Measurements from ENCODE around the gene CDC42BPA.
A peak's percentile ranks its signal among the peaks of the same experiment; 100 is the strongest.
"Not testable (repeated sequence)": the region's sequence is repeated elsewhere in the genome, so short reads cannot be mapped to it uniquely, and the experiment has no call there.

The CDC42BPA gene

DNA sequence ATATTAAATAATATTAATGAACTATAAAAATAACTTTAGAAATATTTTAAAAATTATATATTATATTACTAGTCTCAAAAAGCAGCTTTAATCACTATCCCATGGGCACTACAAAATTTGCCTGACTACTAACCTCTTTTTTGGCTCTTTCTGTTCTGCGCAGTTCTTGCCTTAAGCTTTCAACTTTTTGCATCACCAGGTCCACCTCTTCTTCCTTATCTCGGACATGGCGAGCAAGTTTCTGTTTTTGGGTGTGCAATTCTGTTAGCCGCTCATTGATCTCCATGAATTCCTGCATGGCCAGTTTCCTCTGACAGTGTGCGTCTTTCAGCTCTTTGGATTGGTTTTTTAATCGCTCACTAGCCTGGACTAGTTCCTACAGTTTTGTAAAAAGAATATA lies 205.8 kb downstream of the CDC42BPA start:
- DNase-seq, result no peak

DNA sequence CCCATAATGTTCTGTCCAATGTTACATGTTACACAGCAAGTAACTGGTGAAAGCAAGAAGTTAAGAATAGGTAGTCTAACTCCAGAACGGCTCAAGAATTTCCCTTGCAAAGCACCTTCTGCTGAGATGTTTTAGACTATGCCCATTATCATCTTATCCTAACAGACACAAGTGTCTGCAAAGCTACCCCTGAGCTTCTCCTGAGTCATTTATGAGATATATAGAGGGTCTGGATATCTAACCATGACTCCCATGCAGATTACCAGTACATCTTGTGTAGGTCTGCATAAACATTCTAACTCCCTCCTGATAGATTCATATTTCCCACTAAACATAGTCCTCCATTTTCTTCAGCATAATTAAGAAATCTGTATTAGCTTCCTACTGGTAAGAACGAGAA lies 206.5 kb downstream of the CDC42BPA start:
- no peak for DNase-seq

DNA sequence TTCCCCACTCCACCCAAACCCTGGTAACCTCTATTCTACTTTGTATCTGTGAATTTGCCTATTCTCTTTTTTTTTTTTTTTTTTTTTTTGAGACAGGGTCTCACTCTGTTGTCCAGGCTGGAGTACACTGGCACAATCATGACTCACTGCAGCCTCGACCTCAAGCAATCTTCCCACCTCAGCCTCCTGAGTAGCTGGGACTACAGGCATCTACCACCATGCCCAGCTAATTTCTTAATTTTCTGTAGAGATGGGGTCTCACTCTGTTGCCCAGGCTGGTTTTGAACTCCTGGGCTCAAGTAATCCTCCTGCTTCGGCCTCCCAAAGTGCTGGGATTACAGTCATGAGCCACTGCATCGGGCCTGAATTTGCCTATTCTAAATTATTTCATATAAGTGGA lies 213.0 kb downstream of the CDC42BPA start:
- DNase-seq, result not testable (repeated sequence)

DNA sequence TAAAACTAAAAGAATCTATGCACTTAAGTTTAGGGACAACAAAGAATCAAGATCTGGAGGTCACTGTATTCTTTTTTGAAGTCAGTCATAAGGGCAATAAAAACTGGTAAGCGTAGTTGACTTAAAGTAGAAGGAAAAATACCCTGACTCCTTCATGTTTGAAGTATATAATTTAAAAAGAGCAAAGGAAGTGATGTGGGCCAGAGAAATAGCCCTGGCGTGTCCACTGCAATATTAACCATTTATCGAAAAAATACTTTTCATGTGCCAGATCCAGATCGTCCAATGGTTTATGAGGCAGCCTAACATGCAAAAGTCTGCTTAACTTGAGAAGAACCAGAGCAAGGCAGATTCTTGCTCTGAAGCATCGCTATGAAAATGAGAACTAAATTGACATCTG lies 216.2 kb downstream of the CDC42BPA start:
- DNase-seq, result no peak

DNA sequence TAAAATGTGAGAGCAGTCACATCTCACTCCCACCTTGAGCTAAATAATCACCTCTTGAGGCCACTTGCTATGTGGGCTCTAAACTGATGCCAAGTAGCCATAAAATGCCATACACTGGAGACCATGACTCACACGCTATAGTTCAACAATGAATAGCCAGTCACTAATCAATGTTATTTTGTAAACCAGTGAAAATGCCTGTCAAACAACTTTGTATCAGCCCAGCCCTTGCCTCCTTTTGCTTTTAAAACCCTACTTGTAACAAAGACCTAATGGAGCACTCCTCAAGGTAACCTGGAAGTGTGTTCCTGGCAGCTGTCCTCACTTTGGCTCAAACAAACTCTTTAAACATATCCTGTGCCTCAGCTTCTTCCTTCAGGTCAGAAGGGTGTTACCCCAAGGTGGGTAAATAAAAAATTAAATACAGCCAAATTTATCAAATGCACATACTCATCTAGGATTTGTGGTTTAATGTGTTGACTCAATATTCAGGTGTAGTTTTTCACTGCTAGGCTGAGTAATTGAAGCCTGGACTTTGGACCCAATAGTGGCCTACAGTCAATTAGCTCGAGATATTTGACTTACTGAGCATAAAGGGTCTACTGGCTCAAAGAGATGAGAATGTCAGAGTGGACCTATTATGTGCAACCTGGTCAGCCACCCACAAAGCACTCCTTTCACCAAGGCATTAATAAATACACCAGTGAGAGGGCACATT lies 223.9 kb downstream of the CDC42BPA start:
- DNase-seq, result no peak

DNA sequence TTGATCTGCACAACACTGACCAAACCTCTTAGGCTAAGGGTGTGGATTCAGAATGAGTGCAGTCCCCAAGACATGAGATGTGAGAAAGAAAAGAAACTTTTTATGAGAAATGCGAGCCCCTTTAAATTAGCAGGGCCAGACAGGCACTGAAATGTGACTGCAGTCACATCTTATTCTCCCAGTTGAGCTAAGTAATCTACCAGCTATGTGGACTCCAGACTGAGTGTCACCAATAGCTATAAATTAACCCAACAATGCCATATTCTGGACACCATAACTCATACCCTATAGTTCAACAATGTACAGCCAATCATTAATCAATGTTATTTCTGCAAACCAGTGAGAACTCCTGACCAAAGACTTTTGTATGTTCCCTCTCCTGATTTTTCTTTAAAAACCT lies 225.0 kb downstream of the CDC42BPA start:
- no peak for DNase-seq

DNA sequence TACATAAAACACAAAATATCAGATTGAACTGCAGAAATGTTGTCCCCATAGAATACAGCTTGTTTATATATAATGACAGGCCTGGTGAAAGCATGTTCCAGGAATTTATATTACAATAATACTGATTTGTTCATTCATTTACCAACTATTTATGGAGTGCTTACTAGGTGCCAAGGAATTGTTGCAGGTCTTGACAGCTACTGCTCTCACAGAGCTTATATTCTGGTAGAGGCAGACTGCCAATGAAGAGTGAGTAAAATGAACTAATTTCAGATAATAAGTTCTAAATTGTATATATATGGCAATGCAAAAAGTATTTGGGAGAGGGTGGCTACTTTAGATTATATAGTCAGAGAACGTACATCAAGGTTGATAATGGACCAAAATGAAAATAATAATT lies 226.2 kb downstream of the CDC42BPA start:
- DNase-seq, result no peak

DNA sequence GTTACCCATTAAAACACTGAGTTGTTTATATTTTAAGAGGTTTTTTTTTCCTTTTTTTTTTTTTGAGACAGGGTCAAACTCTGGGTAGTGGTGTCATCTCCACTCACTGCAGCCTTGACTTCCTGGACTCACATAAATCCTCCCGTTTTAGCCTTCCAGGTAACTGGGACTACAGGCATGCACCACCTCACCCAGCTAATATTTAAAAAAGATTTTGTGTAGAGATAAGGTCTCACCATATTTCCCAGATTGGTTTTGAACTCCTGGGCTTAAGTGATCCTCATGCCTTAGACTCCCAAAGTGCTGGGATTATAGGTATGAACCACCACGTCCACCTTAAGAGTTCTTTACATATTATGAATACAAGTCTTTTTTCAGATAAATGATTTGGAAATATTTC lies 231.7 kb downstream of the CDC42BPA start:
- DNase-seq, result no peak

DNA sequence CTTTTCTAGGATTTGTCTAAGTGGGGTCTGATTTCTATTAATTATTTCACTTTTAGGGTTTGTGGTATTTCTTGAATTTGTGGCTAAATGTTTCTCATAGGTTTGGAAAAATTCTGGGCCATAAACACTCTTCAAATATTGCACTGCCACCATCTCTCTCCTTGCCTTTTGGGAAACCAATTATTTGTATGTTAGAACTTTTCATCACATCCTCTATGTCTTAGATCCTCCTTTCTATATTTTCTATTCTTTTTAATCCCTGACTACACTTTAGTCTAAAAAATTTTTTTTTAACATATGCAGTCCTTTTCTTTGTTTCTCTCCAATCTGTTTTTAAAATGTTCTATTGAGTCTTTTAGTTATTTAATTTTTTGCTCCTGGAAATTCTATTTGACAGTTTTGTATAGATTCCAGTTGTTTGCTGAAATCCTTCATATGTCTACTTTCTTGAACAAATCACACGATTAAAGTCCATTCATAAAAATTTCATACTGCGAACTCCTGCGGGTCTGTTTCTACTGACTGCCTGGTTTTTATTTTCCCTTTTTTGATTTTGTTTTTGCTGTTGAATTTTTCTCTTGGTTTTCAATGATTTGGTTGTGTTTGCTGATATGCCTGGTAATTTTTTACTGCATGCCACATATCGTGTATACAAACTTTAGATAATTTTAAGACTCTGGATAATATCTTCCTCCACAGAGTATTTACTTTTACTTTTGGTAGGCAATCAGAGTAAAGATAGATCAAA lies 235.1 kb downstream of the CDC42BPA start:
- no peak for DNase-seq

DNA sequence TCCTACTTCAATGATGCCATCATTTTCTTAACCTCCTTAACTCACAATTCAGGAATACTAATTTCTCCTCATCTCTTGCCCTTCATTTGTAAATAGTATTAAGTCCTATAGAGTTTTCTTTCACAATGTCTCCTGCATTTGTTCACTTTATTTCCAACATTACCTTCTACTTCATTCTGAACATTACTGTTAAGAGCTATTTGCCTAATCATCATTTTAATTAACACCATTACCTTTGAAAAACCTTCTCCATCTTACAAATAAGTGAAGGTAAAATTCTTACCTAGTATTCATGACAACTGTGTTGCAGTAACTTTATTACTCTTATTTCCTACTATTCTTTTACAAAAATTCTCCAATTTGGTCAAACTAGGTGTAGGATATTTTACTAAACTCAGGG lies 240.5 kb downstream of the CDC42BPA start:
- no peak for DNase-seq

DNA sequence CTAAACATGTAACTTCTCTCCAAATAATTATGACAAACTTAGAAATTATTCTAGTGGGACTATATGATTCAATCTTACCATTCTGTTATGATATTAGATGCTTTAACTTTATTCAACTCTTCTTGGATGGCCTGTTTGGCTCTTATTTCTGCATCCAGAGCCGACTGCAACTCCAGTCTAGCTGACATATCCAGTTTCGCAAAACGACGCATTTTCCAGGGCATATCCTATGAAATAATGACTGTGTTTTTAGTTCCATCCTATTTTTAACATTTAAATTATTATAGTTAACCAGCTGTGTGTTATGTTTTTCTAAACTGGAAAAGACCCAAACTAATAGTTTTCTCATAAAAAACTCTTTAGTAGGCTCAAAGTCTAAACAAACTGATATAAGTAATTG lies 244.5 kb downstream of the CDC42BPA start:
- DNase-seq, result no peak

DNA sequence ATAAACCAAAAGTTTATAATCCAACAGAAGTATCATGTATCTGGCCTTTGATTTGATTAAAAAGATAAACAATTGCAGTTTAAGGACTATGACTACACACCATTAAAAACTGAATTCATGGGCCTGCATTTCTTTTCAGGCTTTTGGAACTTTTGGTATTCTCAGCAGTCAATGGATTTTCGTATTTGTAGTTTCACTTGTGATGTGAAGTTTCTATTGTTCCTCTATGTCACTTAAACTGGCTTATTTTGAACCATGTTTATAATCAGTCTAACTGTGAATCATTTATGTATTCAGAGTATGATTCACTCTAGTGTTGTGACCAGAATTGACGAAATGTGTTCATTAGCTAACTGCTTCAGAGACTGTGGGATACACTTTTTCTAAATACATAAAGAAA lies 245.3 kb downstream of the CDC42BPA start:
- DNase-seq, result no peak

DNA sequence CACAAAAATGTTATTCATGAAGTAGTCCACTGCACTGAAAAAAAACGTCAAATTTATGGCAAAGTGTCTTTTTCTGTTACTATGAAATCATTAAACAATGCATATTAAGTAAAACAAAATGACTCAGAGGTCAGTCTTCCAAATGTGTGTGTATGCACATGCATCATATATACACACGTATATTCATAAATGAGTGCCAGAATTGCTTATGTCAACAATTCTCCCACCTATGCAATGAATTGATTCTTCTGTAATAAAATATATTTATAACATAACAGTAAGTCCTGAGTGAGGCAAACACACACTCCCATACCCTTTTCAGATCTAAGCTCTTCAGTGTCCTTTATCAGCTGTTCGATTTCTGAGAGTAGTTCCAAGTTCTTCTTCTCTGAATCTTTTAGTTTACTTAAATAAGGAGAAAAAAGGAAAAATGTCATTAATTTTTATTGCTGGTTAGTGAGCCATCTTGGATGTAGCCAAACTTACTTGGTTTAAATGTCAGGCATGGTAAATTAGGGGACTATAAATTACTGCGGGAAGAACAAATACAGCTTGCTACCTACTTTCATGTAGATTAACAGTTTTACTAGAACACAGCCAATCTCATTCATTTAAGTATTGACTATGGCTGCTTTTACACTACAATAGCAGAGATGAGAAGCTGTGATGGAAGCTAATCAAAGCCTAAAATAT lies 246.3 kb downstream of the CDC42BPA start:
- no peak for DNase-seq

DNA sequence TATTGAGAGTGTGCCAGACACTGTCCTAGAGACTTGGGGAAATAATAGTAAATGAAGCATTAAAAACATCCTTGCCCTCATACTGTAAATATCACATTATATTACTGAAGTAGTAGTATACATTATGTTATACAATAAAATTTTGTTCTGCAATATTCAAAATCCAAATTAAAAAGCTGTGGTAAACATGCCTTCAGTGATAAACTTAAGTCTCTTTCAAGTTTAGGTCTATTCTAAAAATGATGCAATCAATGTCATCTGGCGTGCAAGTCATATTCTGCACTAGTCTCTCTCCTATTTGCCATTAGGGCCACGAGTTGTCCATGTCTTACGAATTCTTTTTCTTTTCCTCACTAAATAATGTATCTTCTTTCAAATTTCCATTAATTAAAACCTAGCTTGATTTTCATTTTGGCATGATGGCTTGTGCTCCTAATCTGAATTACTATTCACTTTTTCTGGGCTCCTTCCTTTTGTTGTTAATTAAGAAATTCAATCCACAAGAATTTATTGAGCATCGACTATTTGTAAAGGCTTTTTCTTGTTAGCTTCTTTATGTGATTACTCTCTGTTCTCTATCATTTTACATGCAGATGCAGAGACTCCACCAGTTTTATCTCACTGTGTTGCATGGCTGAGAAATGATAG lies 247.5 kb downstream of the CDC42BPA start:
- no peak for DNase-seq

DNA sequence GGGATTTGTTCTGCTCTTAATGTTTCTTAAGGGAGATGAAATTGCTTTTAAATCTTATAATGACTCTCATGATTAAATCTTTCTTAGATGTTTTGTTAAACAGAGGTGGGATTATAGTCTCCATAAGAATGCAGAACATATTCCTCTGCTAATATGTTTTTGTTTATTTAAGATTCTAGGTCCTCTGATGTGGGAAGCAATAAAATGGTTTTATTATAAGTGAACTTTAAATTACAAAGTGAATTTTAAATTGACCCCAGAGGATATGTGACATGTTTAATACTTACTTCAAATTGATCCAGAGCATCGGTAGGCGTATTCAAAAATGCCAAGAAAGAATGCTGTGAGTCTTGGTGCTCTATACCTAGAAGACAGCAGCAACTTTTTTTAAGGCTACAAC lies 248.8 kb downstream of the CDC42BPA start:
- DNase-seq, result no peak

DNA sequence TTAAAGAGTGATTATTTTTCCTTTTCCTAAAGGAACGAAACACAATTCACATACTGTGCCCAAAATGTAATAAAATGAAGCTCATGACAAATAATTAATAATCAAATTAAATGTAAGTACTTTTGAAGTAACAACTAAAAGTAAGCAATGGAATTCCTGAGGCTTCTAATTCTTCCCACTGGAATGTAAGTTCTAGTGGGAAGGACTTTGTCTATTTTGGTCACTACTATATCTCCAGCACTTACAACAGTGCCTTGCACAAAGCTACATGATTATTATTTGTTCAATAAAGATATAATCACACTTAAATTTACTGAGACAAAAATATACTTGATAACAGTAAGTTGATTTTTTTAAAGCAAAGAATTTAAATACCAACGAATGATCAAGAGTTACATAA lies 249.4 kb downstream of the CDC42BPA start:
- DNase-seq, result no peak

DNA sequence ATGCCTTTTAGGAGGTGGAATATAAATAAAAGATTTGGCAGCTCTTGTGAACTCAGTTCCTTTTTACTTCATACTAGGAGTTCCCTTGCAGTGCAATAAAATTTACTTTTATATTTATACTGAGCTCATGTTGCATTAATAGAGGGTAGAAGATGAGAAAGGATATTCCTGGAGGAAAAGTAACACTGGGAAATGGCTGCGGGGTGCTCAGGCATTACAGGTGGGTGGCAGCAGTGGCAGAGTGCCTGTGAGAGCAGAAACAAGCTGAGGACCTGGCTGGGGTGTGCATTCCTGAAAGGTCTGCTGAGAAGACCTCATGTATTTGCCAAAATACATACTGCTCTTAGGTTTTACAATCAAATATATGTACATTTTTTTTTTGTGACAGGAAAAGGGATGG lies 251.3 kb downstream of the CDC42BPA start:
- no peak for DNase-seq

DNA sequence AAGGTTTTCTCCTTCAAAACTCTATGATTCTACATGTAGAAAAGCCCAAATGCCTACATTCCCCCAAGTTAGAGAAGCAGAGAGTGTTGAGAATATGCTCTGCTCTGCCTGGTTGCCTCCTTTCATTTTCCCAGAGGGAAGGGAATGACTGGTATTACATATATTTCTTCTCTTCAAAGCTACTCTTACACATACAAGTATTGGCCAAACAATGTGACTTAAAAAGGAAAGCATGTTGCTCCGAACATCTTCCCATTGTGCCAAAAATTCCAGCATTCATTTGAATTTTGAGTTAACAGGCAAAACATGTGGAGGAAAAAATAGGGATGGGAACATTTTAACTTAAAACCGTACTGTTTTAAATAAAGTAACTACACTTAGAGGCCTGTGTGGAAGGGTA lies 253.0 kb downstream of the CDC42BPA start:
- no peak for DNase-seq

DNA sequence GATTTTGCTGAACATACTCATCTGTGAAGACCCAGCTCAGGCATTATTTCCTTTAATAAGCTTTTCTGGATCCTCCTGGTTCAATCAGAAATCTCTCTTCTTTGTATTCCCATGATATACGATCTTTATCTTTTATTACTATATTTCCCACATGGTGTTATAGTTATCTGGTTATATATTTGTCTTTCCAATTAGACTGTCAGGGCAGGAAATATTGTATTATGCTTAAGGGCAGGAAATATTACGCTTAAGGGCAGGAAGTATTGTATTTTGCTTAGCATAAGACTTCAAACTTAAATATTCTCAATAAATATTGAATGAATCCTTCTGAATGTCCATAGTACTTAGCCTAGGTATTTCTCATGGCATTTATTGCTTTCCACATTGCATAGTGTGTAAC lies 256.0 kb downstream of the CDC42BPA start:
- DNase-seq, result no peak

DNA sequence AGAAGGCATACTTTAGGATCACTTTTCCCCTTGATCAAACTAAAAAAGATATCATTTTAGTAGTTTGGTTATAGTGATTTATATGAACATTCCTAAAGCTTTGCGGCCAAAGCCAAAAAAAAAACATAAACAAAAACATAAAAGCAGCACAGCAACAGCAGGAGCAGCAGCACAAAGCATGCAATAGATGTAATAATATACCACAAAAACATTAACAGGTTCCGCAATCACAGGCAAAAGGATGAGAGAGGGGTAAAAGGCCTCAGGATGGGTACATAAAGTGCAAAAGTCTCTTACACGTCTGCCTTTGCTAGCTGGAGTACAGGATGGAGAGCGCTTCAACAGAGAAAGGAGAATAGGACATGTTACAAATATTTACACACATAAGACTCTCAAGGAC lies 259.2 kb downstream of the CDC42BPA start:
- no peak for DNase-seq

DNA sequence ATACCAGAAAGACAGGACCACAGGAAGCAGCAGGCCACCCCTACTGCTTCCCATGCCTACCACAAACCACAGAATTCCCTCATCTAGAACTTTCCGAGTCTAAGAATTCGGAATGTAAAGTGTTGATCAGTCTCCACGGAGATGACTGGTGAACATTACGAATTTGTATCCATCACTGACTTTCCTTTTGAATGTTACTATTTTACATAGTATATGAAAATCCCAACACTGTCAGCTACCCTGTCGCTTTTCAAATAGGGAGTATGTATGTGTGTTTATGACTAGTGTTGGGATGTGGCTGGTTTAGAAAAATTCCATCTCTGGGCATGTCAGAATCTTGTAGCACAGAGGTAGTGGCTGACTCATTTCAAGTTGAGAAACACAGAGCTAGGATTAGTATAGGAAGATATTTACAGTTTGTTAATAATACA lies 260.0 kb downstream of the CDC42BPA start:
- no peak for DNase-seq

DNA sequence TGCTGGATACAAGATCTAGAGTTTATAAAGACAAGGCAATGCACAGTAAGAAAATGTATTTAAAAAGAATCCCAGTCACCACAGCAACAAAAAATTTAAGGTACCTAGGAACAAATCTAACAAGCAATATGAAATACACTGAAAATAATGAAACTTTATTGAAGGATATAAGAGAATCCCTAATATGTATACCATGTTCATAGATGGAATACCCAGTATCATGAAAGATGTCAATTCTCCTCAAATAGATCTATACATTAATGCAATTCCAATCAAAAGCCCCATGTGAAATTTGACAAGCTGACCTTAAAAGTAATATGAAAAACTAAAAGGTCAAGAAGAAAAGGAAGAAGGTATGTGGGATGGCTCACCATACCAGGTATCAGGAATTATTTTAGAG lies 269.0 kb downstream of the CDC42BPA start:
- DNase-seq, result no peak

DNA sequence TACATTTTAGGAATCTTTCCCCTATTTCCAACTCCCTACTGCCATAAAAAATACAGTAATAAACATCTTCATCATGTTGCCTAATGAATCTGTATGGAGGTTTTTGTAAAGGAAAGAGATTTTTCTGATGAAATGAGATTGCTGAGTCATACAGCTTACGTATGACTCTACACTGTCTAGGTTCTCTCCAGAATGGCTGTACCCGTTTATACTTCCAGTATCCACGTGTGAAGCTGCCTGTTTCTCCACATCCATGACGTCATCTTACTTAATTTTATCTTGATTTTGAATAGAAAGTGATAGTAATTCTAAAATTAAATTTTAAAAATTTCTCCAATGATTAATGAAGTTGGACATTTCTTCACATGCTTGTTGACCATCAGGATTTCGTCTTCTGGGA lies 274.5 kb downstream of the CDC42BPA start:
- DNase-seq, result peak; percentile 7

DNA sequence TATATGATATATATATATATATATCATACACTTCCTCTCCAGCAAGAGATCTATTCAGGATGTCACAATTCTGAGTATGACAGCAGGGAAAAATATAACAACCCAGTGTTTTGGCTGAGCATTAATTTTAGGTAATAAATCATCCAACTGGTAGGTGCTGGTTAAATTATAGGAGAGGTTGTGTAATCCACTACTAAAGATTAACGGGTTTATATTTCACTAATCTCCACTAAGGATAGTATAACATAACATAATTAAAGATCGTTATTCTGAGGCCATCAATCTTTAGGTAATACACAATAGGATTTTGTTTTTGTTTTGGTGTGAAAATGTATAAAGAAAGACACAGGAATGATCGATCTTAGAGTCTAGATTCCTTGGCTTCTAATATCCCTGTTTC lies 276.0 kb downstream of the CDC42BPA start:
- no peak for DNase-seq

Measured in hematopoietic multipotent progenitor cell treated with erythropoietin and hydrocortisone succinate and interleukin-3 and kit ligand, for 4 days (in vitro differentiated cells).